Measurements from ENCODE around the gene ZNF831. TPM values are rescaled to one million over a fixed set of nuclear protein-coding genes. Genes with fewer than 3 reads are reported as not detected.
A peak's percentile ranks its signal among the peaks of the same experiment; 100 is the strongest.

Gene ZNF831
- total RNA-seq, 1 donor from 2014 or later: 0.20 TPM

- no peak for DNase-seq (ENCODE audit: low read depth in 2 of 2)
These were observed 50.5 kb downstream of the ZNF831 start for GRCh38 chr20:59214073-59214472.

GRCh38 chr20:59214606-59215547, 51.3 kb downstream of the ZNF831 start:
- no peak for DNase-seq (ENCODE audit: low read depth in 2 of 2)

DNA sequence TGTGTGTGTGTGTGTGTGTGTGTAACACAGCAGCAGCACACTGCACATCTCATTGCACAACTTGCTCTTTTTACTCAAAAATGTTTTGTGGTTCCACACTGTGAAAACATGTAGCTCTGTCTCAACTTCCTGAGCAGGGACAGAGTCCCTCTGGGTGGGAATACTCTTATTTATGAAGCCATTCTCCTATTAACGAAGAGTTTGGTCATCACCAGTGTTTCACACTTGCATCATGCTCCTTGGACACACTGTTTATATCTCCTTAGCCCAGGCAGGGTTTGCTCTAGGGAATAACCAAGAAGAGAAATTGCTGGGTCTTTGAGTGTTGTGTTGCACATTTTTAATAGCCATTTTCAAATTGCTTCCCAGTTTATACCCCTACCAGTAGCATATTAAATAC, 53.6 kb downstream of the ZNF831 start:
- DNase-seq (ENCODE audit: low read depth in 2 of 2): no peak

- no peak for DNase-seq (ENCODE audit: low read depth in 2 of 2)
These were observed 54.2 kb downstream of the ZNF831 start for GRCh38 chr20:59217794-59218280.

GRCh38 chr20:59219211-59219610, 55.6 kb downstream of the ZNF831 start:
- DNase-seq (ENCODE audit: low read depth in 2 of 2): no peak

GRCh38 chr20:59220161-59220560, 56.5 kb downstream of the ZNF831 start:
- DNase-seq (ENCODE audit: low read depth in 2 of 2): no peak

DNA sequence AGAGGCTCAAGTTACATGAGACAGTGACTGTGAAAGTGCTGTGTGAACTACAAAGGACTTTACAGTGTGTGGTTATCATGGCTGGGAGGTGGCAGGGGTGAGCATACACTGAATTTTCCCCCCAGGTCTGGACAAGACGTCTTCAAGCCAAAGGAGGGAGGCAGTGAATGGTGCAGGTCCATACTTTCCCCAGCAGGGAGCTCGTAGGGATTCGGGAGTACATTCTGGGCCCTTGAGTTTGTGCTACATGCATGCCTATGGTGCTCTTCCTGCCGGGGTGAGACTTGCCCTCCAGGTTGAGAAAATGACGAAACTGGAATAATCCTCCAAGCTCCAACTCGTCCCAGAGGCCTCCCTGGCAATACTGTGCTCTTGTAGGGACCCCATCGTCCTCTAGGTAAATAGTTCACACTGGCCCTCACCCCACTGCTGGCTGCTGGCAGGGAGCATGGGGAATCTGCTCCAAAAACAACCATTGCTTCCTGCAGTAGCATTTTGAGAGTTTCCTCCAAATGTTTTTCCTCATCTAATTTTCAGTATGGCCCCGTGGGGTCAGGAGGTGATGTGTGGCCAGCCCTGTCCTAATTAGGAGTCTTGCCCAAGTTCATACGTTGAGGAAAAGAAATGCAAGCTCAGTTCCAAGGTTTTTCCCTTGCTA, 57.6 kb downstream of the ZNF831 start:
- DNase-seq (ENCODE audit: low read depth in 2 of 2): peak in 1 of 2 donors; percentile 82

GRCh38 chr20:59221707-59222252, 58.2 kb downstream of the ZNF831 start:
- DNase-seq (ENCODE audit: low read depth in 2 of 2): no peak

GRCh38 chr20:59222253-59223181, 58.9 kb downstream of the ZNF831 start:
- peak; percentile 75 to 90 for DNase-seq (ENCODE audit: low read depth in 2 of 2)

DNA sequence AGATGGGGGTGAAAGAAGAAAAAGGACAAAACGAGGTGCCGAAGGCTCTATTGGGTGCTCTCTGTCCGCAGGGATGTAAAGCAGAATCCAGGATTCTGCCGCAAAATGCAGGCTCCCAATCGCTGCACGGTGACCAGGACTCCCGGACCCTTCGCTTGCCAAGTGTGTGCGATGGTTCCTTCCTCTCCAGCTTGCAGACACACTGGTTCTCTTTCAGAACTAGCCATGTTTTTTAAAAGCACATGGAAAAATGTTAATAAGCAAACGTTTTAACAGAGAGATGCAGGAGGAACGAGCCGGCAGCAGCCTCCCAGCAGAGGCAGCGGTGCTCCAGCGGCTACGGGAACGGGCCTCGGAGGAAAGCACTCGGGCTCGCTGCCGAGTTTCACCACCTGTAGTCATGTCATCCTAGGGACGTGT, 59.6 kb downstream of the ZNF831 start:
- peak in 1 of 2 donors; percentile 25 for DNase-seq (ENCODE audit: low read depth in 2 of 2)

- peak in 1 of 2 donors; percentile 33 for DNase-seq (ENCODE audit: low read depth in 2 of 2)
These were observed 60.1 kb downstream of the ZNF831 start for GRCh38 chr20:59223750-59224149.

GRCh38 chr20:59224236-59224635, 60.6 kb downstream of the ZNF831 start:
- no peak for DNase-seq (ENCODE audit: low read depth in 2 of 2)

DNA sequence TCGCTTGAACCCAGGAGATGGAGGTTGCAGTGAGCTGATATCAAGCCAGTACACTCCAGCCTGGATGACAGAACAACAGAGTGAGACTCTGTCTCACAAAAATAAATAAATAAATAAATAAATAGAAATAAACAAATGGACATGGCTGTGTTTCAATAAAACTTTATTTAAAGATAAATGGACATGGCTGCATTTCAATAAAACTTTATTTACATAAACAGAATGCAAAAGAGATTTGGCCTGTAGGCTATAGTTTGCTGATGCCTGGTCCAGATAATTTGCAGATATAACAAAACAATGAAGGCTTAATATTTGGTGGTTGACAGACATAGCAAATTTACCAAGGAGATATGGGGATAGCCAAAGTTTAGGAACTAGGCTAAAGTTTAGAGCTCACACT, 66.8 kb downstream of the ZNF831 start:
- DNase-seq (ENCODE audit: low read depth in 2 of 2): no peak

- no peak for DNase-seq (ENCODE audit: low read depth in 2 of 2)
These were observed 67.6 kb downstream of the ZNF831 start for GRCh38 chr20:59231124-59231804.

DNA sequence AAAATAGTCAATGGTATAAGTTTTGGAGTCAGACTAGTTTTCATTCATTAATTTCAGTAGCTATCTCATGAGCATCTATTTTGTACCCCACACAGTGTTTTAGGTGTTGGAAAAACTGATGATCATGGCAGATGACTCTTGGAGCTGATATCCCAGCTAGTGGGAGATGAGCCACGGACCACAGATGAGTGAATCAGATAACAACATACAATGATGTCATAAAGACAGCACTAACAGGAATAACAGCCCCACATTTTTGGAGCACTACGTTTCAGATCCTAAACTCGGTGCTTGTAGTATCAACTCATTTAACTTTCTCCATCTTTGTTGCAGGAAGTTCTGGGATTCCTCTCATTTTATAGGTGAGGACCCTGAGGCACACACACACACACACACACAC, 69.0 kb downstream of the ZNF831 start:
- DNase-seq (ENCODE audit: low read depth in 2 of 2): no peak

GRCh38 chr20:59235226-59235625, 71.6 kb downstream of the ZNF831 start:
- no peak for DNase-seq (ENCODE audit: low read depth in 2 of 2)

DNA sequence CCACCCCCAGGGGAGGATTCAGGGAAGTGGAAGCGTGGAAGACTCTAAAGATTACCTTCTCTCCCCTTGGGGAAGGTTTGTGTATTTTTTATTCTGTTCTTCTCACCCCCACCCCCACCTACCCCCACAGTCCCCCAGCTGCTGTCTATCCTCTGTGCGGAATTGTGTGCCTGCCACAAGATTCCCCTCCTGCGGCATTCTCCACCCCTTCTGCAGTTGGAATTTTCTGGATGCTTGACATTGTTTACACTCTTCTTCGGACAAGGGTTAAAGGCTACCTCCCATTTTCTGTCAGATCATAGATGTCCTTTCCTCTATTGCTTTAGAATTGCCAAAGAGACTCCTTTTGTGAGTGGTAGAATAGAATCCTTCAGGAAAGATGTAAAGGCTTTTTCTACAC, 76.4 kb downstream of the ZNF831 start:
- no peak for DNase-seq (ENCODE audit: low read depth in 2 of 2)

- DNase-seq (ENCODE audit: low read depth in 2 of 2): no peak
These were observed 79.3 kb downstream of the ZNF831 start for GRCh38 chr20:59242714-59243626.

GRCh38 chr20:59246691-59247400, 83.2 kb downstream of the ZNF831 start:
- DNase-seq (ENCODE audit: low read depth in 2 of 2): no peak

Data from lung microvascular endothelial cell (primary cell).